ENCODE data around the gene CPSF6. TPM values are rescaled to one million over a fixed set of nuclear protein-coding genes. Genes with fewer than 3 reads are reported as not detected.
"Not testable (repeated sequence)": the region's sequence is repeated elsewhere in the genome, so short reads cannot be mapped to it uniquely, and the experiment has no call there.

Gene CPSF6
- total RNA-seq, 1 experiment from 2014 or later: 167 TPM

DNA sequence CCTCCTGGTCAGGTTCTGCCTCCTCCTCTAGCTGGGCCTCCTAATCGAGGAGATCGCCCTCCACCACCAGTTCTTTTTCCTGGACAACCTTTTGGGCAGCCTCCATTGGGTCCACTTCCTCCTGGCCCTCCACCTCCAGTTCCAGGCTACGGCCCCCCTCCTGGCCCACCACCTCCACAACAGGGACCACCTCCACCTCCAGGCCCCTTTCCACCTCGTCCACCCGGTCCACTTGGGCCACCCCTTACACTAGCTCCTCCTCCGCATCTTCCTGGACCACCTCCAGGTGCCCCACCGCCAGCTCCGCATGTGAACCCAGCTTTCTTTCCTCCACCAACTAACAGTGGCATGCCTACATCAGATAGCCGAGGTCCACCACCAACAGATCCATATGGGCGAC, 19.3 kb downstream of the CPSF6 start:
- POLR2A ChIA-PET (ENCODE audit: low non-redundant PET): no interaction called here
- no peak for TF ChIP-seq EZH2 (IDR thresholded peaks at IDR 0.05; ENCODE audit: borderline replicate concordance, low read depth, low read length, poor library complexity, severe bottlenecking)
- TF ChIP-seq, protein P1, sequence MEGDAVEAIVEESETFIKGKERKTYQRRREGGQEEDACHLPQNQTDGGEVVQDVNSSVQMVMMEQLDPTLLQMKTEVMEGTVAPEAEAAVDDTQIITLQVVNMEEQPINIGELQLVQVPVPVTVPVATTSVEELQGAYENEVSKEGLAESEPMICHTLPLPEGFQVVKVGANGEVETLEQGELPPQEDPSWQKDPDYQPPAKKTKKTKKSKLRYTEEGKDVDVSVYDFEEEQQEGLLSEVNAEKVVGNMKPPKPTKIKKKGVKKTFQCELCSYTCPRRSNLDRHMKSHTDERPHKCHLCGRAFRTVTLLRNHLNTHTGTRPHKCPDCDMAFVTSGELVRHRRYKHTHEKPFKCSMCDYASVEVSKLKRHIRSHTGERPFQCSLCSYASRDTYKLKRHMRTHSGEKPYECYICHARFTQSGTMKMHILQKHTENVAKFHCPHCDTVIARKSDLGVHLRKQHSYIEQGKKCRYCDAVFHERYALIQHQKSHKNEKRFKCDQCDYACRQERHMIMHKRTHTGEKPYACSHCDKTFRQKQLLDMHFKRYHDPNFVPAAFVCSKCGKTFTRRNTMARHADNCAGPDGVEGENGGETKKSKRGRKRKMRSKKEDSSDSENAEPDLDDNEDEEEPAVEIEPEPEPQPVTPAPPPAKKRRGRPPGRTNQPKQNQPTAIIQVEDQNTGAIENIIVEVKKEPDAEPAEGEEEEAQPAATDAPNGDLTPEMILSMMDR (conservative IDR thresholded peaks at IDR 0.05; ENCODE audit: low read depth, low read length): no peak
- Histone ChIP-seq H3K4me1 (ENCODE audit: insufficient read depth, low read length, poor library complexity, severe bottlenecking) (no peaks in the 10 kb centered on the region), H3K27ac (ENCODE audit: low read depth, low read length, poor library complexity, severe bottlenecking) (no peak overlapping the region), H3K27me3 (replicated peaks; ENCODE audit: insufficient read depth, low read depth, low read length, poor library complexity) (no peaks in the 10 kb centered on the region), H3K9me3 (ENCODE audit: low read depth, low read length, poor library complexity, severe bottlenecking) (no peaks in the 10 kb centered on the region), H3K36me3 (ENCODE audit: insufficient read depth, low read length, poor library complexity, severe bottlenecking) (peaks cover 93% of the 10 kb centered on the region), H3K4me3 (ENCODE audit: low read depth, low read length, poor library complexity, severe bottlenecking) (no peak overlapping the region)
- intact Hi-C loops (cut with micrococcal nuclease; ENCODE audit: unreplicated experiment): loop anchor here (10.0 kb wide), 1 partner anchor 104 kb away; no protein-coding TSS in a partner anchor
- CTCF ChIA-PET: no interaction called here
- no peak for DNase-seq (ENCODE audit: low spot score)
- BruUV-seq (replicated peaks): TSS peak; percentile 8

DNA sequence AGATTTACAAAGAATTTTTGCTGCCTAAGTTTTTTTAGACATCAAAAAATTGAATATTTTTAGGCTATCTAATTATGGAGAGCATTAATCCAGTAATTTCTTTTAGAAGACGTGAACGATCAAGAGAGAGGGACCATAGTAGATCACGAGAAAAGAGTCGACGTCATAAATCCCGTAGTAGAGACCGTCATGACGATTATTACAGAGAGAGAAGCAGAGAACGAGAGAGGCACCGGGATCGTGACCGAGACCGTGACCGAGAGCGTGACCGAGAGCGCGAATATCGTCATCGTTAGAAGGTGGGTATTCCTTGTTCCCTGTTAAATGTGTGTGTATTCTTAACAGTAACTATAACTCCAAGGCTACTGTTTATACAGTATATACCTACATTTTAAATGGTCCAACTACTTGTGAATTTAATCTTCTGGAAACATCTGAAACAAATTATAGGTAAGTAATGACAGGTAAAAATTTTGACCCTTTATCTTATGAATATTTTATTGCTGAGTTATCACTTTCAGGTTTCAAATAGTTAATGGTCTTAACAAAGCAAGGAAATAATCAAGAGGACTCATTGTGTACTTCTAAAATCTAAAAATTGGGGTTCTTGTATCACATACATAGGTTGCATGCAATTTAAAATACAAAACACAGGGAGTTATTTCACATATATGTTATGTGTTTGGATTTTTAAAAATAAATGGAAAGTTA, 23.1 kb downstream of the CPSF6 start:
- DNase-seq (ENCODE audit: low spot score): no peak
- TF ChIP-seq EZH2 (IDR thresholded peaks at IDR 0.05; ENCODE audit: borderline replicate concordance, low read depth, low read length, poor library complexity, severe bottlenecking): no peak
- TF ChIP-seq, protein P1 (conservative IDR thresholded peaks at IDR 0.05; ENCODE audit: low read depth, low read length): no peak
- intact Hi-C loops (cut with micrococcal nuclease; ENCODE audit: unreplicated experiment): no loop called here
- no TSS peak for BruUV-seq (replicated peaks)
- Histone ChIP-seq H3K36me3 (ENCODE audit: insufficient read depth, low read length, poor library complexity, severe bottlenecking) (peaks cover 92% of the 10 kb centered on the region), H3K4me3 (ENCODE audit: low read depth, low read length, poor library complexity, severe bottlenecking) (no peak overlapping the region), H3K4me1 (ENCODE audit: insufficient read depth, low read length, poor library complexity, severe bottlenecking) (no peaks in the 10 kb centered on the region), H3K27me3 (replicated peaks; ENCODE audit: insufficient read depth, low read depth, low read length, poor library complexity) (no peaks in the 10 kb centered on the region), H3K27ac (ENCODE audit: low read depth, low read length, poor library complexity, severe bottlenecking) (no peak overlapping the region), H3K9me3 (ENCODE audit: low read depth, low read length, poor library complexity, severe bottlenecking) (no peaks in the 10 kb centered on the region)
- ChIA-PET CTCF (no interaction called here), POLR2A (ENCODE audit: low non-redundant PET) (no interaction called here)

DNA sequence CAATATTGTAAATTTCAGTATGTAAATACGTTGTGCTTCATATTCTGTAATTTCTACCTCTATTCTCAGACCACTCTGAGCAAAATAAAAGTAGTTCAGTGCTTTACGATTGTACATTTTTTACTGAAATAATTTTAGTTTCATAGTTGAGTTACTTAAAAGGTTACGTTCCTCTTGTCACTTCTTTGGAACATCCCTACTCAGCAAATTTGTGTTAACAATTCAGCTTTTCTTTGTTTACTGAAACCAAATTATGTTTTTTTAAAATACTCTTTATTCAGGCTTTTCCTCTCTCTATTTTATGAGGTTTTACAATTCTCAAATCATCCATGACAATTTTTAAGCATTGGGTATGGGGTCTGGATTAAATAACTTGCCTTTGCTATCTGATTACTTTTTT, 25.8 kb downstream of the CPSF6 start:
- CTCF ChIA-PET: no interaction called here
- intact Hi-C loops (cut with micrococcal nuclease; ENCODE audit: unreplicated experiment): no loop called here
- Histone ChIP-seq H3K27me3 (replicated peaks; ENCODE audit: insufficient read depth, low read depth, low read length, poor library complexity) (no peaks in the 10 kb centered on the region), H3K4me3 (ENCODE audit: low read depth, low read length, poor library complexity, severe bottlenecking) (no peak overlapping the region), H3K4me1 (ENCODE audit: insufficient read depth, low read length, poor library complexity, severe bottlenecking) (no peaks in the 10 kb centered on the region), H3K27ac (ENCODE audit: low read depth, low read length, poor library complexity, severe bottlenecking) (no peak overlapping the region), H3K36me3 (ENCODE audit: insufficient read depth, low read length, poor library complexity, severe bottlenecking) (peaks cover 79% of the 10 kb centered on the region), H3K9me3 (ENCODE audit: low read depth, low read length, poor library complexity, severe bottlenecking) (no peaks in the 10 kb centered on the region)
- DNase-seq (ENCODE audit: low spot score): no peak
- BruUV-seq (replicated peaks): no TSS peak
- TF ChIP-seq, protein P1 (conservative IDR thresholded peaks at IDR 0.05; ENCODE audit: low read depth, low read length): no peak
- no peak for TF ChIP-seq EZH2 (IDR thresholded peaks at IDR 0.05; ENCODE audit: borderline replicate concordance, low read depth, low read length, poor library complexity, severe bottlenecking)
- POLR2A ChIA-PET (ENCODE audit: low non-redundant PET): no interaction called here

DNA sequence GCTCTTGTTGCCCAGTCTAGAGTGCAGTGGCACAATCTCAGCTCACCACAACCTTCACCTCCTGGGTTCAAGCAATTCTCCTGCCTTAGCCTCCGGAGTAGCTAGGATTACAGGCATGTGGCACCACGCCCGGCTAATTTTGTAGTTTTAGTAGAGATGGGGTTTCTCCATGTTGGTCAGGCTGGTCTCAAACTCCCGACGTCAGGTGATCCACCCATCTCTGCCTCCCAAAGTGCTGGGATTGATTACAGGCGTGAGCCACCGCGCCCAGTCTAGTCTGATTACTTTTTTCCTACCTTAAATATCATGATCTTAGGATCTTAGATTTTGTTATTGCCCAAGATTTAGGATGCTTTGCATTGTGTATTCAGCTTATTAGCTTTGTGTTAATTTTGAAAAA, 26.3 kb downstream of the CPSF6 start:
- H3K27ac ChIP-seq (ENCODE audit: low read depth, low read length, poor library complexity, severe bottlenecking); DNase-seq (ENCODE audit: low spot score); H3K9me3 ChIP-seq (ENCODE audit: low read depth, low read length, poor library complexity, severe bottlenecking); POLR2A ChIA-PET (ENCODE audit: low non-redundant PET); intact Hi-C loops (cut with micrococcal nuclease; ENCODE audit: unreplicated experiment); H3K4me1 ChIP-seq (ENCODE audit: insufficient read depth, low read length, poor library complexity, severe bottlenecking); H3K27me3 ChIP-seq (replicated peaks; ENCODE audit: insufficient read depth, low read depth, low read length, poor library complexity); CTCF ChIA-PET; BruUV-seq (replicated peaks); H3K4me3 ChIP-seq (ENCODE audit: low read depth, low read length, poor library complexity, severe bottlenecking): not testable (repeated sequence)
- H3K36me3 ChIP-seq (ENCODE audit: insufficient read depth, low read length, poor library complexity, severe bottlenecking): peaks cover 79% of the 10 kb centered on the region
